Activated CD8-positive, alpha-beta memory T cell treated with anti-CD3 and anti-CD28 coated beads, Interleukin-2, amount 50 U/mL, for 1 hour (primary cell): ENCODE measurements around the gene PRKCA.
"Not testable (repeated sequence)": the region's sequence is repeated elsewhere in the genome, so short reads cannot be mapped to it uniquely, and the experiment has no call there.

Experiments
- DNase-seq: peaks from one replicate; pipeline ENCODE4 v3.0.0-alpha.2; 2020; ENCODE audit errors: extremely low read depth

Gene PRKCA

DNA sequence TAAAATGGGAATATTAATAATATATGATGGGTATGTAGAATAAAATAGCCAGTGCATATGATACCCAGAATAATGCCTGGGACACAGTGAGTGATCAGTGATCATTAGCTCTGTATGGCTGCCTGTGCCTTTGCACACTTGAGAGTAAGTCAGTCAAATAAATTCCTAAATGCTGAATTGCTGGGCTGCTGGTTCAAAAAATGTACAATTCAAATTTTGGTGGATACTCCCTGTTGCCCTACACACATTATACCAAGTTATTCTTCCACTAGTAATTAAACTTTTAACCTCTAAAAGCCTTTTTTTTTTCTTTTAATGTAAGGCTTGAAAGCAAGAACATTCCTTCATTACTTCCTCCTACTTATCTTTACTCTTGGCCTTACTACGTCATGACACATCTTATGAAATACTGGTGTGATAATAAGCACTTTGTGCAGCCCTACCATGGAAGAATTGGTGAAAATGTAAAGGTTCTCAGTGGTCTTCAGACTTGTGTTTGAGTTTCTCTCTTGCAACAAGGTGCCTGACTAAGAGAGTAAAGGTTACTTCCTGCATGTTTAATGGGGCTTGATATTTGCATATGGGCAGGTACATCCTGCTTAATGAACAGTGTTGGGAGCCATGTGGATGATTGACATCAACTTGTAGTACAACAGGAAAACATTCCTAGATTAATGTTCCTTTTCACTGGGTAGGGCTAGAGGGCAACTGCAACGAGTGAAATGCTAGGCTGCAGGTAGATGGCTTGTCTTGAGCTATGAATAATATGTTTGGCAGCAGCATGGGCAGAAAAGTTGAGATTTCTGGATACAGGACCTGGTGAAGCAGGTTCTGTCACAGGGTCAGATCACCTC, 84.3 kb downstream of the PRKCA start:
- DNase-seq = no peak

DNA sequence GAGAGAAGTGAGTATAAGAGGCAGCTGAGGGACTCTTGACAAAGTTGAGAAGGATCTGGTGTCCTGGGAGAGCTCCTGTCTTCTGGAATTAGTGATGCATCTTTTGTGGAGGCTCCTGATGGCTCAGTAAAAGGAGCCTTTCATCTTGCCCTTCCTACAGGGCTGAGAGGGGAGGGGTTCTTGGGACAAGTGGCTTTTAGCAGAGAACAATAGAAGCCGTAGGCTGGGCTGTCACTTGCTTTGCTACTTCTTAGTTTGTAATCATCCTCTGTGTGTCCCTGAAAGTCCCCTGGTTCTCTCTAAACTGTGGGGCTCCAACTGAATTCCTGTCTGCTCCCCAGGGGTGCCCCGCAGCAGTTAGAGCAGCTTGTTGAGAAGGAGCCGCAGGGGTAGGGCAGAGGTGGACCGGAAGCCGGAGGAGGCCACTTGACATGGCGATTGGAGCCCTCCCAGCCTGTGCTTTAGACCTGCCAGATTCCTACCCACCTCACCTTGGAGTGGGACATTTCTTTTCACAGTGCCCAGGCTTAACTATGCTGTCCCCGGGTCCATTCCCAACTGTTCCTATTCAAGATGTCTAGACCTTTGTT, 85.1 kb downstream of the PRKCA start:
- DNase-seq = no peak

DNA sequence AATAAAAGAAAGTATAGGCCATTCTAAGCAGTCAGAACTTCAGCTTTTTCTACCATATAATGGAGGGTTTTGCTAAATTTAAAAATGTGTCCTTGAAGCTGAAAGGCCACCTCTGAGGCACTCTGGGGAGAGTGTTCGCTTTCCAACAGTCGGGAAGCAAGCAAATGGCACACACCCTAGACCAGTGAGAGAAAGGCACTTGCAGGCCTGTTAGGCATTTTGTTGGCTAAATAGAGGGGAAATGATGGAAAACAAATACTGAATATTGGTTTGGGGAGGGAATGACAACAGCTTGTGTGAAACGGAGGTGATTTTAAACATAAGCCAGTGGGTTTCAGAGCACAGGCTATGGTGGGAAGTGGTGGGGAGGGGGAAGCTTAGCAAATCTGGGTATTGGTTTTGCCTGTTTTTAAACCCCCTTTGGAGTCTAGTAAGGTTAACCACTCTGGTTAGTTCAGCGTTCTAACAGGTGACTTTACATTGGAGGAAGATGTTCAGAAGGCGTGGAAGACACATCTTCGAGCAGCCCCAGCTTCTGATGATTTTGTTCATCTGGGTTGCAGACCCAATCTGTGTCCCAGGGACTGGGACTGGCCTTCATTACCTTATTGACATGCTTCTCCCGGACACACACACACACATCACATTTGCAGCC, 90.5 kb downstream of the PRKCA start:
- DNase-seq = no peak

DNA sequence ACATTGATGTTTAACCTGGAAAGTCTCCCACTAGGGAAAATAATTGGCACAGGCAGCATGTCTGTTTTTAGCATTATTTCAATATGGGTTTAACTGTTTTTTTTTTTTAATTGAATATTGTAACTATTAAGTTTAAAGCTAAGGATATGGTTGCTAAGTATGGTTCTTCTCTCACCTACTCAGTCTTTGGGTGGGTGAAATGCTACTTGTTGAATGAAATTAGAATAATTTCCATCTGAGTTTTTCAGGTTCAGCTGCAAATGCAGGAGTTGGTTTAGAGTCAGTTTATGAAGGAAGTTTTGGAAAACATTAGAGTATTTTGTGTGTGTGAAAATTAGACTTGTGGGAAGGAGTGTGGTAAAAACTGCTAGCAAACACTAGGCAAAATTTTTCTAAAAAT, 93.5 kb downstream of the PRKCA start:
- DNase-seq = no peak

DNA sequence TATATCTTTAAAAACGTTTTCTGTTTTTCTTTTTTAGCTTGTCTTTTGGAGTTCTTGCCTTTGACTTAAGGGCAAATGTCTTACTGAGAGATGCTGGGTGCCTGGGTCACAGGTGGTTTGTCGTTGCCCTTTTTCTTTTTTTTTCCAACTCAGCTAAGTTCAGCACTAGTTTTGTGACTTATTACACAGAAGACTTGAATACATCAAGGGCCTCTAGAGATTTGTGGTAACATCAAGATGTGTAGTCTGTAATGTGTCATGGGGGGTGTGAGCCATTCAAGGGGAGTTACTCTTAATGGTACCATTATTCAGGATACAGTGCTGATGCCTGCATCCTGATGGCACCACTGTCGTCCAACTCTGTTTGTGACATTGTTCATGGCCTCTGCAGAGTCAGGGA, 95.1 kb downstream of the PRKCA start:
- DNase-seq = no peak

DNA sequence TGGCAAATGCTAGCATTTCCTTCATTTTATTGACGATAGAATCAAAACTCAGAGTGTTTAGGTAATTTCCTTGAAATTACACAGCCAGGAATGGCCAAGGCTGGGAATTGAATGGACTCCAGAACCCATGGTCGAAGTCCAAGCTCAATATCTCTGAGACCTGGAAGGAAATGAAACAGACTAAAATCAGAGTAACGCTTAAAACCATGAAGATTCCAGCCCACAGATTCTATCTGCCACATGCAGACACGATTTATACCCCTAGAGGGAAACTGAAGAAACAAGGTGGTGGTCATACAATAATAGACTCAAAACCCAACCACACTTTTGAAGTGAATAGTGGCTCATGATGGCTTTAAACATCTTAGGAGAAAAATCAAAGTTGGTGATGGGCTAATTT, 95.6 kb downstream of the PRKCA start:
- no peak for DNase-seq

DNA sequence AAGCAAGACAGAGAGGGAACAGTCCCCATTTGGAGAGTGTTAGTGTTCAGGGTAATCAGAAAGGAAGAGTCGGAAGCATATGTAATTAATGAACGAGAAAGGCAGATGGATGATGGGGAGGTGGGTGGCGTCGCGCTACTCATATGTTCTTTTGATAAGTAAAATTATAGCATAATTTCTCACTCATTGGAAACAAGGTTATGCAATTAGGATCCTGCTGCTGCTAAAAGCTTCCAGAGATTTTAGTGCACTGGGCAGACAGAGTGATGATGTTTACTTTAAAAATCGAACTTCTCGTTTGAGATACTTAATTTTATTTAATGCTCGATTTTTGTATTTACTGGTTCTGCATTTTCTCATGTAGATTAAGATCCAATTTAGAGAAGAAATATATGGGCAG, 96.2 kb downstream of the PRKCA start:
- no peak for DNase-seq

DNA sequence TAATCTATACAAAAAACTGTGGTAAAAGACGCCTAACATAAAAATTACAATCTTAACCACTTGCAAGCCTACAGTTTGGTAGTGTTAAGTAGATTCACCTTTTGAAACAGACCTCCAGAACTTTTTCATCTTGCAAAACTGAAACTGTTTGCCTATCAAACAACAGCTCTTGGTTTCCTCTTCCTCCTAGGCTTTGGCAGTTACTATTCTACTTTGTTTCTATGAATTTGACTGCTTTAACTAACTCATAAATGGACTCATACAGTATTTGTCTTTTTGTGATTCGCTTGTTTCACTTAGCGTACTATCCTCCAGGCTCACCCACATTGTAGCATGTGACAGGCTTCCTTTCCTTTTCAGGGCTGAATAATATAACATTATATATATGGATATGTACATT, 97.0 kb downstream of the PRKCA start:
- DNase-seq = no peak

DNA sequence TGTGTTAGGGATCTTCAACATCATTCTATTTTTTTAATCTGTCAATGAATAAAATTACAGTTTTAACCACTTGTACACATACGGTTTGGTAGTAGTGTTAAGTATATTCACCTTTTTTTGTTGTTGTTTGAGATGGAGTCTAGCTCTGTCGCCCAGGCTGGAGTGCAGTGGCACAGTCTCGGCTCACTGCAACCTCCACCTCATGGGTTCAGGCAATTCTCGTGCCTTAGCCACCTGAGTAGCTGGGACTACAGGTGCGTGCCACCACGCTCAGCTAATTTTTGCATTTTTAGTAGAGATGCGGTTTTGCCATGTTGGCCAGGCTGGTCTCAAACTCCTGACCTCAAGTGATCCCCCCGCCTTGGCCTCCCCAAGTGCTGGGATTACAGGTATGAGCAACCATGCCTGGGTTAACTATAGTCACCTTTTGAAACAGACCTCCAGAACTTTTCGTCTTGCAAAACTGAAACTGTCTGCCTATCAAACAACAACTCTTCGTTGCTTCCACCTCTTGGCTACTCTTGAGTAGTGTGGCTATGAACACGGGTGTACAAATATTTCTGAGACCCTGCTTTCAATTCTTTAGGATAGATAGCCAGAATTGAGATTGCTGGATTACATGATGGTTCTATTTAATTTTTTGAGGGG, 97.8 kb downstream of the PRKCA start:
- not testable (repeated sequence) for DNase-seq

DNA sequence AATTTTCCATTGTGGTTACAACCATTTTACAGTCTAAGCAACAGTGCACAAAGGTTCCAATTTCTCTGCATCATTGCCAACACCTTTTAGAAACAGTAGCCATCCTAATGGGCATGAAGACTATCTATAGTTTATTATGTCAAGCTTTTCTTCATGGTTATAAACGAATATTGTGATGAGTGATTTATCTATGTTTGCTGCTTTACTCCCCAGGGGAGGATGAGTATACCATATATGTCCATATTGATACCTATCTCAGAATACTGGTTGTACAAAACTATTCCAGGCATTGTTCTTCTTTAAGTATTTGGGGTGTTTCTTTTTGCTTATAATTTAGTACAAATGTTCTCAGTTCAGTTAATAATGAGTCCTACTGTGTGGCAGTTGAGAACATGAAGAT, 98.3 kb downstream of the PRKCA start:
- no peak for DNase-seq

DNA sequence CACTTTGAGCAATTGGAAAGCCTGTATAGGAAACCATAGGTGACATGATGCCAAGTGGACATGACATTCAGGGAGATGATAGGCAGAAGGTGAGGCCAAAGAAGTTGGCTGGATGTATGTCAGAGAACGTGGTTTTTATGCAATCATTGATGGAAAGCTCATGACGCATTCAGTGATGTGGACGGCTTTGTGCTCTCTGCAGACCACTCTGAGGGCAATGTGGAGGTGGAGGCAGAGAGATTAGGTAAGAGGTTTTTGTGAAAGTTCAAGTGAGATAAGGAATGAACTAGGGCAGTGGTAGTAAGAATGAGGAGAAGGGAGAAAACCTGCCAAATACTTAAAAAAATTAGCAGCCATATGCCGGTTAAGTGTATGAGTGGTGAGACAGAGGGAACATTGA, 99.0 kb downstream of the PRKCA start:
- DNase-seq = no peak

DNA sequence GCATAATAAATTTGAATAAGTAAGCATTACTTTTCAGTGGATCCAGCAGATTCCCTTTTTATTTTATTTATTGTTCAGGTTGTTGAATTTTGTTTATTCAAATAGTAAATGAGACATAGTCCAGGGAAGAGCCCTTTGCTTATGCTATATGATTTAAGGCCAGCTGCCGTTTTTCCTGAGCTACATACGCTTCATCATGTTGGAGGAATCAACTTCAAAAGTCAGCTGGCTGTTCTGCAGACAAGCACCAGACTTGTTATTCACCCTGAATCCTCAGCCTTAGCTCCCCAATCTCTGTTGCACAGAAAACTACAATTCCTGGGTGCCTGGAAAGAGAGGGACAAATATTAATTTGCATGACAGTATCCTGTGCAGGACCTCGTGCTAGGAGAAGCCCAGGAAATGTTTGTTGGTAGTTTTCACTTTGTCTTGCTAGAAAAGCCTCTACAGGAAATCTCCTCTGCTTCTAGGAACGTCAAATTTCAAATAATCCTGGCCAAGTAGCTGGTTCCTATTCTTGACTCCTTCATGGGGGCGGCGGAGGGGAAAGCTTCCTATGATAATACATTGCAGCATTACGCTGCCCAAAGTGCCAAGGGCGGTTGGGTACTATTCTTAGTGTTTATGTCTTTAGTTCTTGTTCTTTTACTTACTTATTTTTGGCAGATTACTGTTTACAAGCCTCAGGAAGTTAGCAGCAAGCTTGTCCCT, 101.6 kb downstream of the PRKCA start:
- no peak for DNase-seq

DNA sequence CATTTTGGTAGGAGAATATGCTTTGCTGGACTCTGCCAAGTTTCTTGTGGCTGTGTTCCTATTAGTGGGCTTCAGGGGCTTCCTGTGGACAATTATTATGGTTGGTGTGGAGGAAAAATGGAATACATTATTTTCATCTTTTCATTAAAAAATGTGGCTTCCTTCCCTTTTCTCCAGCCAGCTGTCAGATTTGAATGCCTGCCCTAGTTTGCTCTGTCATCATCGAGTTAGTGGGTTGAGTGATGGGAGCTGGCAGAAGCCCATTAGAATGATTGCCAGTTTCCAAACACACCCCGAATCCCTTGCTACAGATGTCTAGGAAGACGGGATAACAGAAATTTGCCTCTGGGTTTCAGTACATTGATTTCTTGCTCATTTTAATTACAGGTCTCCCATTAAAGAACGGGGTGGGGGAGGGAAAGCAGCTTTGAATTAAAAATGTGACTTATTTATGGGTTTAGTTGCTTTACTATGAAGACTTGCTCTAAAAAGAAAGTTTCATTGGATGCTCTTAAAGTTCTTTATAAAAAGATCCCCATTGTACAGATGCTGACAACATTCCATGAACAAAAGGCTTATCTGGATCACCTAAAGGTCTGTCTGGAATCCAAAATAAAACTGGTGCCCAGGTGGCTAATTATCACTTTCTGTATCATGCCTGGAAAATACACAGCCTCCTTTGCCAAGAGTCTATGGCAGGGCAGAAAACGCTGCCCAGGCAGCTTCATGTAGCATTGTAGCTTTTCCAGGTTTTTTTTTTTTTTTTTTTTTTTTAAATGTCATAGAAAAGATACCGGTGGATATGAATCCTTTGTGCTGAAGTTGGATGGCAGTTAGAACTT, 103.6 kb downstream of the PRKCA start:
- DNase-seq = no peak

DNA sequence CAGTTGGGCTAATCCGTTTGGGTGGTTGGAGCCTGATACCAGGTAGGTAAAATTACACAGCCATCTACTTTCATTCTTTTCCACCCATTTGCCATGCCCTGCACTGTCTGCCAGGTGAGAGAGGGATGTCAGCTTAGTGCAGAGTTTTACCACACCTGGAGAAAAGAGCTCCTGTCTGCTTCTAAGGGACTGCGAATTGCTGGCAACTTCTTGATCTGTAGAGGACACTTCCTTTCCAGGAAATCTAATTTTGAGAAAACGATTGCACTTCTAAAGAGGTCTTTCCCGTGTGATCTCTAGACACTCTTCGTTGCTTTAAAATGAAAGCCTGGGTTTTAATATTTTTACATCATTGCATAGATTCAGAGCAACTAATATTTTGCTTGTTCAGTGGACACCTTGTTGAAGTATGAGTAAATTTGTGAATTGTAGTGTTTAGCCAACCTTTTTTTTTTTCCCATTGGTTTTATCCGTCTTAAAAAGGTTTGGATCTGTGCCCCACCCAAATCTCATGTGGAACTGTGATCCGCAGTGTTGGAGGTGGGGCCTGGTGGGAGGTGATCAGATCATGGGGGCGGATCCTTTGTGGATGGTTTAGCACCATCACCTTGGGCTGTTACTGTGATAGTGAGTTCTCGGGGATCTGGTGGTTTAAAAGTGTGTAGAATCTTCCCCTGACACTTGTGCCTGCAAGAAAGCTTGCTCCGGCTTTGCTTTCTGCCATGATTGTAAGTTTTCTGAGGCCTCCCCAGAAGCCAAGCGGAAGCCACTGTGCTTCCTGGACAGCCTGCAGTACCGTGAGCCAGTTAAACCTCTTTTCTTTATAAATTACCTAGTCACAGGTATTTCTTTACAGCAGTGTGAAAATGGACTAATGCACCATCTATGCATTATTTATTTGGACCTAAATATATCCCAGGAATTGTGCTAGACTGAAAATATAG, 104.6 kb downstream of the PRKCA start:
- DNase-seq = no peak

DNA sequence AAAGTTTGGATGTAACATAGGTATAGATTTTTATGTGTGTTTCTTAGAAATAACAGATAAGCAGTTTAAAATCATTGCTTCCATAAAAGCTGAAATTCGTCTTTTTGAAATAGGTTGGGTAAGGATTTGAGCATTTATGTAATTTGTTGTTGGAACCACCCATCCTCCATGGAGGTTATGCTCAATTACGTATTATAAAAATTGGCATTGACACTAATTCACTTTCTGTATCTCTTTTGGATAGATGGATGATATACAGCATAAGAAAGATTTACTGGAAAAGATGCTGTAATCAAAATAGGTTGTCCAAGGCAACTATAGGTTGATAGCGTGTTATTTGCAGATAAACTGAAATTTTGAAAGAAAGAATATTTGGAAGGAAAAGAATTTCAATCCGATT, 105.5 kb downstream of the PRKCA start:
- DNase-seq = no peak

DNA sequence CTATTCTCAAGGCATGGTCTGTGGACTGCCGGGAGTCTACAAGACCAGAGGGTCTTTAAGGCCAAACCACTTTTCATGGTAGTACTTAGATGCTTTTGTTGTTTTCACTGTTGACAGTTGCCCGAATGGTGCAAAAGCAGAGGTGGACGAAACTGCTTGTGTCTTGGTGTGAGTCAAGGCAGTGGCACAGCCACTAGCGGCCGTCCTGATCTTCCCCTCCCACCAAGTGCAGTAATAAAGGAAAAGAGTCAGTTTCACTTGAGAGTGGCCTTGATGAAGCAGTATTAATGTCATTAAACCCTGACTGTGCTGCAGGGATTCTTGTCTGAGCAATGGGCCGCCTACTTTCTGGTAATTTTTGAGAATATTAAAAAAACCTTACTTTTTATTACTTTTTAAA, 109.1 kb downstream of the PRKCA start:
- DNase-seq = no peak

DNA sequence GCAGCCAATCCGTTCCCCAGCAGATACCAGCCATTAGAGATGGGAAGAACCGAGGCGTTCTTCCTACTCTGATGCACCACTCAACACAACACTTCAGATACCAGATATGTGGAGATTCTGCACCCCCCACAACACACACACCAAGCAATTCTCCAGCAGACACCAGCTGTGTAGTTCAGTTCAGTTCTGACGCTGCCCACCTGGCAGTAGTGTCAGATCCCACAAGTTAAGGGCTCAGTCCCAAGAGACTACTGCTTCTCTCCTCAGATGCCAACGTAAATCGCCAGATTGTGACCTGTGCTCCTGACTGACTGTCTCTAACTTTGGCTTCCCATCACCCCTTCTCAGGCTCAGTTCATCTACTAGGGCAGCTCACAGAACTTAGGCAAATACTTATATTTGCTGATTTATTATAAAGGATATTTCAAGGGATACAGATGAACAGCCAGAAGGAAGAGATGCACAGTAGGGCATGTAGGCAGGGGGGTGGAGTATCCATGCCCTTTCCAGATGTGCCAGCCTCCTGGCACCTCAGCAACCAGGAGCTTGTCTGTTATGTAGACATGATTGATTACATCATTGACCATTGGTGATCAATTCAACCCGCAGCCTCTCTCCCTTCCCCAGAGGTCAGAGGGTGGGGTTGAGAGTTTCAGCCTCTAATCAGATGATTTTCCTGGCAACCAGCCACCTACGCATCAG, 110.6 kb downstream of the PRKCA start:
- DNase-seq = no peak

DNA sequence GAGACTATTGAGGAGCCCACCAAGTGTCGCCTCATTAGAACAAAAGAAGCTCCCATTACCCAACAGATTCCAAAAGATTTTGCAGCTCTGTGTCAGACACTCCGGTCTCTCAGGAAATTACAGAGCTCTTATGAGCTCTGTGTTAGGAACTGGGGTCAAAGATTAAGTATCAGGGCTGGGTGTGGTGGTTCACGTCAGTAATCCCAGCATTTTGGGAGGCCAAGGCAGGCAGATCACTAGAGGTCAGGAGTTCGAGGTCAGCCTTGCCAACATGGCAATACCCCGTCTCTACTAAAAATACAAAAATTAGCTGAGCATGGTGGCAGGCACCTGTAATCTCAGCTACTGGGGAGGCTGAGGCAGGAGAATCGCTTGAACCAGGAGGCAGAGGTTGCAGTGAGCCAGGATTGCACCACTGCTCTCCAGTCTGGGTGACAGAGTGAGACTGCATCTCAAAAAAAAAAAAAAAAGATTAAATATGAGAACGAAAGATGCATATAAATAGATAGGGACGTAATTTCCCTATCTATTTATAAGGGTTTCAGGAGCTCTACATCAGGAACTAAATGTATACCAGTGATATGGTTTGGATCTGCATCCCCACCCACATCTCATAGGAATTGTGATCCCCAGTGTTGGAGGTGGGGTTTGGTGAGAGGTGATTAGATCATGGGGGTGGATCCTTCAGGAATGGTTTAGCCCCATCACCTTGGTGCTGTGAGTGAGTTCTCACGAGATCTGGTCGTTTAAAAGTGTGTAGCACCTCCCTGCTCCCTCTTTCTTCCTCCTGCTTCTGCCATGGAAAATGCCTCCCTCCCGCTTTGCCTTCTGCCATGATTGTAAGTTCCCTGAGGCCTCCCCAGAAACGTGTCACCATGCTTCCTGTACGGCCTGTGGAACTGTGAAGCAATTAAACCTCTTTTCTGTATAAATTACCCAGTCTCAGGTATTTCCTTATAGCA, 111.4 kb downstream of the PRKCA start:
- DNase-seq = no peak
